ENCODE measurements around the gene LYSET.
"Not testable (repeated sequence)": the region's sequence is repeated elsewhere in the genome, so short reads cannot be mapped to it uniquely, and the experiment has no call there.

The LYSET gene

GRCh38 chr14:93184391-93185348 is at the start of gene LYSET, which contains the start of gene MOAP1:
Gene LYSET, plus strand, starts transcription at chr14:93185317. Its CDS starts 89 bp downstream, at chr14:93185406.
Gene MOAP1, minus strand, starts transcription at chr14:93184897. Its CDS starts 655 bp downstream, at chr14:93184242.
- peak; percentile 62 for DNase-seq

GRCh38 chr14:93135399-93135798 is 49.7 kb upstream of the LYSET start:
- DNase-seq: no peak

GRCh38 chr14:93136009-93136408 is 49.1 kb upstream of the LYSET start:
- DNase-seq: no peak

GRCh38 chr14:93136508-93136907 is 48.6 kb upstream of the LYSET start:
- DNase-seq: not testable (repeated sequence)

DNA sequence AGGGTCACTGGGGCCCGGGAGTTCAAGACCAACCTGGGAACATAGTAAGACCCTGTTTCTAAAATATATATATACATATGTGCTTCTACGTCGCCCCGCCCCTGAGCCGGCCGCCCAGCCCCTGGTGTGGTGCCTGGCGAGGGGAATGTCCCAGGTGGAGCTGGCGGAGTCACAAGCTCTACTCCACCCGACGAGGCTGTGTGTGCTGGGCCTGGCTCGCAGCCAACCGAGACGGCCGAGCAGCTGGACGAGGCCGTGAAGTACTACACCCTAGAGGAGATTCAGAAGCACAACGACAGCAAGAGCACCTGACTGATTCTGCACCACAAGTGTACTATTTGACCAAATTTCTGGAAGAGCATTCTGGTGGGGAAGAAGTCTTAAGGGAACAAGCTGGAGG is 47.3 kb upstream of the LYSET start:
- DNase-seq: peak; percentile 37

GRCh38 chr14:93142854-93143652 is 42.1 kb upstream of the LYSET start:
- no peak for DNase-seq

GRCh38 chr14:93146119-93146518 is 39.0 kb upstream of the LYSET start:
- no peak for DNase-seq

GRCh38 chr14:93148979-93149378 is 36.1 kb upstream of the LYSET start:
- no peak for DNase-seq

- DNase-seq: no peak
Measured at GRCh38 chr14:93150227-93151208, 34.6 kb upstream of the LYSET start.

DNA sequence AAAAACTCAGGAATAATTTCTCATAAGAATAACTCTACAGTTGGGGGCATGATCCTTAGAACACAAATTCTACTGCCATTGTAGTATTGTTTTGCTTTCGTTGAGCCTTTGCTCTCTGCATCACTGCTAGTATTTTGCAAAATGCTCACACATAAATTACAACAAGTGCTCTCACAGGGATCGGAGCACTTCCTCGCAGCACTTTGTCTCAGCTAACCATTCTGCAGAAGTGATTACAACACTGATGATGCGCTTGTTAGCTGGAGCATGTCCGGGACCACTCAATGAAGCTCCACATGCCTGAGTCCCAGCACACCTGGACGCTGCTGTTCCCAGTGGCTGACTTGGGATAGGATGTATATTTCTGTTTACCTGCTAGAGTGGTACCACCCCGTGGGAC is 32.0 kb upstream of the LYSET start:
- DNase-seq: no peak

- no peak for DNase-seq
Measured at GRCh38 chr14:93155667-93156066, 29.4 kb upstream of the LYSET start.

DNA sequence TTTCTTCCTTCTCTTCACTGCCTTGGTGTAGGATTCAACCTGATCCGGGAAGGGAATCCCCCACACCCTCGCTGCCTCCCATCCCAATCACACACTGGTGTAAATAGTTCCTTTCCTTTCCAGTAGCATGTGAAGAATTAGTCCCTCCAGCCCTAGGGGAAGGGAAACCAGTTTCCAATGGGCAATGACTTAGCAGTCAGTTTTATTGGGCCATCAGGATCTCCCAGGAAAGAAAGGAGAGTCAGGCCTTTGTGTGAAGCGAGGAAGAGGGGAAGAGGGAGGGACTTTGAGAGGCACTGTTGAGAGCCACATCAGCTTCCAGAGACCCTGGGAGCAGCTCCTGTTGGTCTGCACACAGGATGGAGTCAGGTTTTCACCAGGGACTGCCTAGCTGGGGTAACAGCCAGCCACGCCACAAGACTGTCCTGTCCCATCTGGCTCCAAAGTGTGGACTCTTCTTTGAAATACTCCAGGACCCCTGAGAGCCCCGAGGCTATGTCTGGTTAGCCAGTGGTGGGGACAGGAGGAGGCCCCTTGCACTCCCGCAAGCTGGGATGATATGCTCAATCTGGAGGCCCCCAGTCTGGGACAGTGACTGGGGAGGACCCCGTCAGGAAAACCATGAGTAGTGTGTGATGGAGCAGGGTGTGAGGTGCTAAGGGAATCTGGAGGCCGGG is 28.3 kb upstream of the LYSET start:
- no peak for DNase-seq

- not testable (repeated sequence) for DNase-seq
Measured at GRCh38 chr14:93158349-93158748, 26.8 kb upstream of the LYSET start.

- DNase-seq: not testable (repeated sequence)
Measured at GRCh38 chr14:93159625-93160352, 25.3 kb upstream of the LYSET start.

- DNase-seq: no peak
Measured at GRCh38 chr14:93160353-93160801, 24.7 kb upstream of the LYSET start.

- DNase-seq: no peak
Measured at GRCh38 chr14:93161411-93161940, 23.6 kb upstream of the LYSET start.

GRCh38 chr14:93163564-93163963 is 21.6 kb upstream of the LYSET start:
- no peak for DNase-seq

GRCh38 chr14:93165271-93166265 is 19.5 kb upstream of the LYSET start:
- not testable (repeated sequence) for DNase-seq

DNA sequence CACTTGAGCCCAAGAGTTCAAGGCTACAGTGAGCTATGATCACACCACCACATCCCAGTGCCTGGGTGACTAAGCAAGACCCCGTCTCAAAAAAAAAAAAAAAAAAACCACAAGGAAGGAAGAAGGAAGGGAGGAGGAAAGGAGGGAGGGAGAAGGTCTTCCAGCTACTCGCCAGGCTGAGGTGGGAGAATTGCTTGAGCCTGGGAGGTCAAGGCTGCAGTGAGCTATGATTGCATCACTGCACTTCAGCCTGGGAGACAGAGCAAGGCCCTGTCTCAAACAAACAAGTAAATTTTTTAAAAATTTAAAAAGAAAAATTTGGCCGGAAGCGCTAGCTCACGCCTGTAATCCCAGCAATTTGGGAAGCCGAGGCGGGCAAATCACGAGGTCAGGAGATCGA is 16.5 kb upstream of the LYSET start:
- DNase-seq: not testable (repeated sequence)

All from DMS 273 treated with DMSO at 0.1 percent for 48 hours (cell line).